ENCODE data around the gene VSIR. TPM values are rescaled to one million over a fixed set of nuclear protein-coding genes. Genes with fewer than 3 reads are reported as not detected.
A peak's percentile ranks its signal among the peaks of the same experiment; 100 is the strongest.

VSIR gene
- total RNA-seq, 1 donor from 2014 or later = 13.6 TPM

DNA sequence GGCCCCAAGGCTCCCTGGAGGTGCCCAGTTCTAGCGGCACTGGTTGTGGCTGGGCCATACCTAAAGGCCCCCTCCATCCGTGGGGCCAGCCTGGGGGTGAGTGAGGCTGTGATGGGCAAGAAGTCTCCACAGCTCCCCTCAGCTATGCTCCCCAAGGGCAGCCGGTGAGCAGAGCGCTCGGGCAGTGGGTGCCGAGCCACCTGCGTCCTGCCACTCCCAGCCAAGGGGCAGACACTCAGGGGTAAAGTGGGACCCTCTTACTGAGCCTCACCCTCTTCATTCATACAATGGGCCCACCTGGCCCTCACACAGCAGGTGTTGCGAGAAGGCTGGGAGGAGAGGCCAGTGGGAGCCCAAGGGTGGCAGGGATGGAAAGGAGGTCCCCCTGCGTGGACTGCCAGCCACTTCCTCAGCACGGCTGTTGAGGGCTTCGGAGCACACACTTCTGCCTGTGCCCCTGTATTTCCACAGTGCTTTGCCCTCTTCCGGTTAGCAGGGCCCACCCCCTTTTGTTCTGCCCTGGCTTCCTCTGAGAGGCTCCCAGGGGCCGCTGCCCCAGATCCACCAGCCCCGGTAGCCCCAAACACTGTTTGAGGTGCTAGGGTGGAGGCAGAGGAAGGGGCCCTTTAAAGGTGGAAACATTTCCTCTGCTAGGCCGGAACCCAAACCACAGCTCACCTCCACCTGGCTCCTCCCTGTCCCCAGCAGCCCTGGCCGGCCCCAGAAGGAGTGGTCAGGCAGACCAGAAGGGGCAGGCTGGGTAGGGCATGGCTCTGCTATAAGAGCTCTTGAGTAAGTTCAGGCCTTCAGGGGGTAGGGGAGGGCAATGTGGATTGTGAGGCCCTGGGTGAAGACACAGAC, 37.4 kb downstream of the VSIR start:
- H3K27ac ChIP-seq (ENCODE audit: low read depth, low read length) = peak overlapping the region; percentile 72
- peak overlapping the region in 1 of 3 donors; percentile 50 for H3K4me3 ChIP-seq (ENCODE audit: low read length in 3 of 3)

DNA sequence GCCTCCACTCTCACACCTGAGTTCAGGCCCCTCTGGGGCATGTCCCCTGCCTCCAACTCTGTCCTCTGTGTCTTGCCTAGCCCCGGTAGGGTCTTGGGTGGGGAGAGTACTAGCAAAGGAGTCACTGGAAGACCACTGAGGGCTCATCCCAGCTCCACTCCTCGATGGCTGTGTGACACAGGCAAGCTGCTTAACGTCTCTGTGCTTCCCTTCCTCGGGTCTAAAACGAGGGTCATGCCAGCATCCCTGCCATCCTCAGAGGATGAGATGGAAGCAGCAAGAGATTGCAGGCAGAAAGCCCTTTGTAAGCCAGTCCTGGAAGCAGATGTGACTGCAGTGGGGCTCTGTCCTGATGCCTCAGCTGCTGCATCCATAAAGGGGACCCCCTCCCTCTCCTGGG, 38.5 kb downstream of the VSIR start:
- no peaks in the 10 kb centered on the region for H3K9me3 ChIP-seq (ENCODE audit: control insufficient read depth in 3 of 3, low read length in 3 of 3)
- H3K9ac ChIP-seq (ENCODE audit: low read depth in 1 of 3, low read length in 3 of 3) = no peak overlapping the region
- peaks cover 23 to 47% (median 25%) of the 10 kb centered on the region in 3 donors for H3K4me1 ChIP-seq (ENCODE audit: control insufficient read depth in 3 of 3, insufficient read depth in 3 of 3, low read length in 3 of 3)
- H3K4me3 ChIP-seq (ENCODE audit: low read length in 3 of 3) = no peak overlapping the region
- no peaks in the 10 kb centered on the region for H3K27me3 ChIP-seq (ENCODE audit: control insufficient read depth in 3 of 3, insufficient read depth in 3 of 3, low read length in 3 of 3)
- no peak overlapping the region for H3K27ac ChIP-seq (ENCODE audit: low read depth, low read length)
- no peaks in the 10 kb centered on the region for H3K36me3 ChIP-seq (ENCODE audit: control insufficient read depth in 3 of 3, insufficient read depth in 3 of 3, low read length in 3 of 3)

More for the DNA sequence above, 37.4 kb downstream of the VSIR start:
- Histone ChIP-seq H3K9ac (ENCODE audit: low read depth in 1 of 3, low read length in 3 of 3) (peak overlapping the region; percentile 27 to 57 (median 48)), H3K27me3 (ENCODE audit: control insufficient read depth in 3 of 3, insufficient read depth in 3 of 3, low read length in 3 of 3) (no peaks in the 10 kb centered on the region), H3K4me1 (ENCODE audit: control insufficient read depth in 3 of 3, insufficient read depth in 3 of 3, low read length in 3 of 3) (peaks cover 25 to 56% (median 32%) of the 10 kb centered on the region in 3 donors), H3K9me3 (ENCODE audit: control insufficient read depth in 3 of 3, low read length in 3 of 3) (no peaks in the 10 kb centered on the region), H3K36me3 (ENCODE audit: control insufficient read depth in 3 of 3, insufficient read depth in 3 of 3, low read length in 3 of 3) (no peaks in the 10 kb centered on the region)

DNA sequence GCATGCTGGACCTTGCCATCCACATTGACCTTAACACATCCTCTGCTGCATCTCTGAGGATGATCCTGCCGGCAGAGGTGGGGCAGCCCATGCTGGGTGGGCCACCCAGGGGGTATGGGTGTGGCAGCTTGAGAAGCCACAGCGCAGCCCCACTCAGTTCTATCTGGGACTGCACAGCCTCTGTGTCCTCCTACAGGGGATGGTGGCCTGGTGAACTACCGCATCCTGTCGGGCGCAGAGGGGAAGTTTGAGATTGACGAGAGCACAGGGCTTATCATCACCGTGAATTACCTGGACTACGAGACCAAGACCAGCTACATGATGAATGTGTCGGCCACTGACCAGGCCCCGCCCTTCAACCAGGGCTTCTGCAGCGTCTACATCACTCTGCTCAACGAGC, 41.5 kb downstream of the VSIR start:
- H3K27me3 ChIP-seq (ENCODE audit: control insufficient read depth in 3 of 3, insufficient read depth in 3 of 3, low read length in 3 of 3) = no peaks in the 10 kb centered on the region
- H3K36me3 ChIP-seq (ENCODE audit: control insufficient read depth in 3 of 3, insufficient read depth in 3 of 3, low read length in 3 of 3) = no peaks in the 10 kb centered on the region
- no peaks in the 10 kb centered on the region for H3K9me3 ChIP-seq (ENCODE audit: control insufficient read depth in 3 of 3, low read length in 3 of 3)
- H3K27ac ChIP-seq (ENCODE audit: low read depth, low read length) = no peak overlapping the region
- H3K9ac ChIP-seq (ENCODE audit: low read depth in 1 of 3, low read length in 3 of 3) = no peak overlapping the region
- peaks cover 33 to 48% (median 40%) of the 10 kb centered on the region in 3 donors for H3K4me1 ChIP-seq (ENCODE audit: control insufficient read depth in 3 of 3, insufficient read depth in 3 of 3, low read length in 3 of 3)
- H3K4me3 ChIP-seq (ENCODE audit: low read length in 3 of 3) = no peak overlapping the region

DNA sequence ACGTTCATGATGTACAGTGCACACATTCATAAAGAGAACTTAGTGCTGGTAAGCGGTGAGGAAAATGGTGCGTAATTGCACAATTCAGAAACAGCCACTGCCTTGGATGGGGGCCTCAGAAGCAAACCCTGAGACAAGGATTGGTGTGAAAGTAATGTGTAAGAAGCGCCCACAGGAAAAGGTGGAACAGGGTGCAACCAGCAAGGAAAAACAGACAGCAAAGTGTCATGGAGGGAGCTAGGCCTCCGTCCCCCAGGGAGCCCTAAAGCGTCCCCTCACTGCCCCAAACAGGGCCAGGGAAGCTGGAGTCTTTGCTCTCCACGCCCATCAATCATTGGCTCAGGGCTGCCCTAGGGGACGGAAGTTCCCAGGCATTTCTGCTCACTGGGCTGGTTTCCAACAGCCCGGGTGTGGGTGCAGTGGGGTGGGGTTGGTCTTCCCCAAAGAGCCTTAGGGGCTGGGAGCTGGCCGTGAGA, 44.1 kb downstream of the VSIR start:
- Histone ChIP-seq H3K4me1 (ENCODE audit: control insufficient read depth in 3 of 3, insufficient read depth in 3 of 3, low read length in 3 of 3) (peaks cover 28 to 34% (median 33%) of the 10 kb centered on the region in 3 donors), H3K9ac (ENCODE audit: low read depth in 1 of 3, low read length in 3 of 3) (no peak overlapping the region), H3K36me3 (ENCODE audit: control insufficient read depth in 3 of 3, insufficient read depth in 3 of 3, low read length in 3 of 3) (no peaks in the 10 kb centered on the region), H3K27me3 (ENCODE audit: control insufficient read depth in 3 of 3, insufficient read depth in 3 of 3, low read length in 3 of 3) (no peaks in the 10 kb centered on the region), H3K27ac (ENCODE audit: low read depth, low read length) (peak overlapping the region; percentile 74), H3K4me3 (ENCODE audit: low read length in 3 of 3) (no peak overlapping the region), H3K9me3 (ENCODE audit: control insufficient read depth in 3 of 3, low read length in 3 of 3) (no peaks in the 10 kb centered on the region)

DNA sequence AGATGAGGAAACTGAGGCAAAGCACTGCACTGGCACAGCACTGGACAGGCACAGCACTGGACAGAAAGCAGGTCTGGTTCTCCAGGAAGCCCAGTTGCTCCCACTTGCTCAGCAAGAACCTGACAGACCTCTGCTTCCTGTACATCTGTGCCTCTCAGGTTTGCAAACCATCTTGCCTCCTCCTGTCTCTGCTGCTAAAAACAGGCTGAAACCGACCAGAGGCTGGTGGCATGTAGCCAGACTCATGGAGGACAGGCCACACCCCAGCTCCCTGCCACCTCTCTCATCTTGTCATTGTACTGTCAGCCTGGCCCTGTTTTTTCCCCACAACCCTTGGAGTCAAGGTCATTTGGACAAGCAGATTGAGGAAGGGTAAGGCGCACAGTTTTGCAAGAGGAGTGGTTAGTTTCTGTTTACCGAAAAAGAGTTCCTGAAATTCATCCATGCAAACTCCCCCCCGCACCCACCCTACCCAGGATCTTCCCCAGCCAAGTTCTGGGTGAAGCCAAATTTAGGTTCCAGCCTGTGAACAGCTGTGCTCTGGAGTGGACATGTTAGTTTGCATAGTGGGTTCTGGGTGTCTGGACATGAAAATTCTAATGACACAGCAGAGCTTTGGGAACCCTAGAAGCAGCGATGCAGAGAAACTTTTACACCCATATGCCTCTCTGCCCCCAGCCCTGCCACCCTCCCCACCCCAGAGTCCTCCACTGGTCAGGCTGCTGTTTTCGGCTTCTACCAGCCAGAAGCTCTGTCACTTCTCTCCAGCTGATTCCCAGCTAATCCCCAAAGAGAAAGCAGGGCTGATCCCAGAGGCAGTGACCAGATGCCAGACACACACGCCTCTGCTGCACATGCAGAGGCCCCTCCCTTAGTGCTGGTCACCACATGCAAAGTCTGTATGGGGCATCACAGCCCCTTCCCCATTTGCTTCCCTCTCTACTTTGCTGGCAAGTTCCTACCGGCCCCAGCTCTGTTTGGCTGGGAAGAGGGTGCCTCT, 45.3 kb downstream of the VSIR start:
- Histone ChIP-seq H3K9ac (ENCODE audit: low read depth in 1 of 3, low read length in 3 of 3) (peak overlapping the region; percentile 40 to 54 (median 40)), H3K9me3 (ENCODE audit: control insufficient read depth in 3 of 3, low read length in 3 of 3) (no peaks in the 10 kb centered on the region), H3K36me3 (ENCODE audit: control insufficient read depth in 3 of 3, insufficient read depth in 3 of 3, low read length in 3 of 3) (no peaks in the 10 kb centered on the region), H3K27ac (ENCODE audit: low read depth, low read length) (peak overlapping the region; percentile 74), H3K4me1 (ENCODE audit: control insufficient read depth in 3 of 3, insufficient read depth in 3 of 3, low read length in 3 of 3) (peaks cover 28 to 34% (median 33%) of the 10 kb centered on the region in 3 donors), H3K4me3 (ENCODE audit: low read length in 3 of 3) (peak overlapping the region; percentile 26 to 48 (median 45)), H3K27me3 (ENCODE audit: control insufficient read depth in 3 of 3, insufficient read depth in 3 of 3, low read length in 3 of 3) (no peaks in the 10 kb centered on the region)

DNA sequence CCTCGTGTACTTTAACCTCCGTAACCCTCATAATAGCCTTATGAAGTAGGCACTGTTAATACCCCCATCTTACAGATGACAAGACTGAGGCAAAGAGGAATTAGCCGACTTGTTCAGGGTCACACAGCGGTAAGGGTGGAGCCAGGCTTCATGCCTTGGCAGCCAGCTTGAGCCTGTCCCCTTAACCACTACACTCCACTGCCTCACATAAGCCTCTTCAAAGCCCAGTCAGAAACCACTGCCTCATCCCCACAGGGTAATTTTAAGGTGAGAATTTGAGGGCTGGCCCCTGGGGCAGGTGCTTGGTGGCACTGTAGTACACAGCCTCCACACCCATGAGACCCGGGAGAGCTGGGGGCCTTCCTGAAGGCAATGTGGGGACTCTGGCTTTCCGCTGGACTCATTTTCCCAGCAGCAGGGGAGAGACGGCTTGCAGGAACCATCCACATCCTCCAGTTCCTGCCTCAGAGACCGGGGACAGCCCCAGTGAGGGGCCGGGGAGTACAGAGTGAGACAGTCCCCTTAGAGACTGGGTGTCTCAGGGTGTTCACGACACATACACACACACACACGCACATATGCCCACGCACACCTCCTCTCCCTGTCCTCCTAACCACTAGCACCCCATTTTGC, 46.1 kb downstream of the VSIR start:
- peaks cover 28 to 34% (median 33%) of the 10 kb centered on the region in 3 donors for H3K4me1 ChIP-seq (ENCODE audit: control insufficient read depth in 3 of 3, insufficient read depth in 3 of 3, low read length in 3 of 3)

DNA sequence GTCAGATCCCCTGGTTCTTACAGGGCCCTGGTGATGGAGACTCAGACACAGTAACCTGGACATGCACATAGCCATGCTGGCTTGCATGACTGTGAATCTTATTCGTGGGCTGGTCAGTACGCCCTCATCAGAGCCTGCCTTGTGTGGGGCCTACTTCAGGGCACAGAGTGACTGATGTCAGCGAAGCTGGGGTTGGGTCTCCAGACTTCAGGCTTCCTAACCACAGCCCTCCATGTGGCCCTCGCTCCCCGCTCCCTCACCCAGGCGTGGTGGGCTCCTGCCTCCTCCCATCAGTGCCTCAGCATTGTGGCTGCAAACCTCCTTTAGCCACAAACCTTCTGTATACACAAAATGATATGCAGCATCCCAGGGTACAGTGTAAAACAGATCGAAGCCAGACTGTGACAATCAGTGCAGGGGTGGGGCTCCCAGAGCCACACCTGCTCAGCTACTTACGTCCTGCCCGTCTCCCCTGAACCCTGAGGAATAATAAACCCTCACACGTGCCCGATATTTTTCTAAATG, 46.7 kb downstream of the VSIR start:
- Histone ChIP-seq H3K9me3 (ENCODE audit: control insufficient read depth in 3 of 3, low read length in 3 of 3) (no peaks in the 10 kb centered on the region), H3K27ac (ENCODE audit: low read depth, low read length) (no peak overlapping the region), H3K4me1 (ENCODE audit: control insufficient read depth in 3 of 3, insufficient read depth in 3 of 3, low read length in 3 of 3) (peaks cover 28 to 34% (median 33%) of the 10 kb centered on the region in 3 donors), H3K36me3 (ENCODE audit: control insufficient read depth in 3 of 3, insufficient read depth in 3 of 3, low read length in 3 of 3) (no peaks in the 10 kb centered on the region), H3K27me3 (ENCODE audit: control insufficient read depth in 3 of 3, insufficient read depth in 3 of 3, low read length in 3 of 3) (no peaks in the 10 kb centered on the region), H3K9ac (ENCODE audit: low read depth in 1 of 3, low read length in 3 of 3) (peak overlapping the region in 1 of 3 donors; percentile 25), H3K4me3 (ENCODE audit: low read length in 3 of 3) (no peak overlapping the region)

More for the DNA sequence above, 46.1 kb downstream of the VSIR start:
- Histone ChIP-seq H3K27me3 (ENCODE audit: control insufficient read depth in 3 of 3, insufficient read depth in 3 of 3, low read length in 3 of 3) (no peaks in the 10 kb centered on the region), H3K27ac (ENCODE audit: low read depth, low read length) (peak overlapping the region; percentile 74), H3K9ac (ENCODE audit: low read depth in 1 of 3, low read length in 3 of 3) (peak overlapping the region; percentile 7 to 54 (median 40)), H3K36me3 (ENCODE audit: control insufficient read depth in 3 of 3, insufficient read depth in 3 of 3, low read length in 3 of 3) (no peaks in the 10 kb centered on the region), H3K4me3 (ENCODE audit: low read length in 3 of 3) (peak overlapping the region in 2 of 3 donors; percentile 26 to 45), H3K9me3 (ENCODE audit: control insufficient read depth in 3 of 3, low read length in 3 of 3) (no peaks in the 10 kb centered on the region)

DNA sequence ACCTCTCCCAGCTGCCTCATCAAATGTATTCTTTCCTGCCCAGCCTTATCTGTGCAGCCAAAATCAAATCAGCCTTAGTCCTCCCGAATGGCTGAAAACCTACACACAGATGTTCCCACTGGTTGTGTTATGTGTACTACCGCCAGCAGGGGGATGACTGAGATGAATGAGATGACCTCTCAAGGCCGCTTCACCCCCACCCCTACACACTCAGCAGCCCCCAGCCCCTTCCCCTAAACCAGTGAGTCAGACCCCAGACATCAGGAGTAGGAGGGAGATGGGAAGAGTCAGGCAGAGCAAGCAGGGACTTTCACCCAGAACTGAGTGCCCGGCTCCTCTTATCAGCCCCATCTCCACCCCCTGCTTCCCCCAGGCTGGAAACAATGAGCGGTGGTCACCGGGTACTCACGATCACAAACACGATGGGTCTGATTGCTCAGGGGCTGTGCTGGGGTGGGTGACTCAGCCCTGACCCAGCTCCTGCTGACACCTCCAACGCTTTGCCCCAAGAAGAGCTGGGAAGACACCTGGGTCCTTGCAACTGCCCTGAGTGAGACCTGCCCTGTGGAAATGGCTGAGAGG, 47.2 kb downstream of the VSIR start:
- Histone ChIP-seq H3K9ac (ENCODE audit: low read depth in 1 of 3, low read length in 3 of 3) (no peak overlapping the region), H3K27ac (ENCODE audit: low read depth, low read length) (no peak overlapping the region), H3K4me3 (ENCODE audit: low read length in 3 of 3) (no peak overlapping the region), H3K27me3 (ENCODE audit: control insufficient read depth in 3 of 3, insufficient read depth in 3 of 3, low read length in 3 of 3) (no peaks in the 10 kb centered on the region), H3K36me3 (ENCODE audit: control insufficient read depth in 3 of 3, insufficient read depth in 3 of 3, low read length in 3 of 3) (no peaks in the 10 kb centered on the region), H3K9me3 (ENCODE audit: control insufficient read depth in 3 of 3, low read length in 3 of 3) (no peaks in the 10 kb centered on the region), H3K4me1 (ENCODE audit: control insufficient read depth in 3 of 3, insufficient read depth in 3 of 3, low read length in 3 of 3) (peaks cover 28 to 34% (median 33%) of the 10 kb centered on the region in 3 donors)

DNA sequence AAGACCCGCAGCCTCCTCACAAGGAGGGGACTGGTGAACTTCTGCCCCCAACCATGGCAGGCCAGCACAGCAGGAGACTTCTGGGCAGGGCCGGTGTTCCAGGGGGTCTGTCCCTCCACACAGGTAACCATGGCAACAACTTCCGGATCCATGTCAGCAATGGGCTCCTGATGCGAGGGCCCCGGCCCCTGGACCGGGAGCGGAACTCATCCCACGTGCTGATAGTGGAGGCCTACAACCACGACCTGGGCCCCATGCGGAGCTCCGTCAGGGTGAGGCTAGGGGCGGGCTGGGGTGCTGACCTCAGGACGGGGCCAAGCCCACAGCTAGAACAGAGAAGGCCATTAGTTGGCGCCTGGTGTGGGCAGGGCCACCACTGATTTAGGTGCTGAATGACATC, 48.1 kb downstream of the VSIR start:
- no peaks in the 10 kb centered on the region for H3K27me3 ChIP-seq (ENCODE audit: control insufficient read depth in 3 of 3, insufficient read depth in 3 of 3, low read length in 3 of 3)
- no peak overlapping the region for H3K4me3 ChIP-seq (ENCODE audit: low read length in 3 of 3)
- H3K4me1 ChIP-seq (ENCODE audit: control insufficient read depth in 3 of 3, insufficient read depth in 3 of 3, low read length in 3 of 3) = peaks cover 28 to 34% (median 33%) of the 10 kb centered on the region in 3 donors
- H3K36me3 ChIP-seq (ENCODE audit: control insufficient read depth in 3 of 3, insufficient read depth in 3 of 3, low read length in 3 of 3) = no peaks in the 10 kb centered on the region
- H3K9me3 ChIP-seq (ENCODE audit: control insufficient read depth in 3 of 3, low read length in 3 of 3) = no peaks in the 10 kb centered on the region
- no peak overlapping the region for H3K9ac ChIP-seq (ENCODE audit: low read depth in 1 of 3, low read length in 3 of 3)
- no peak overlapping the region for H3K27ac ChIP-seq (ENCODE audit: low read depth, low read length)
